Ascending aorta (tissue), 2 donors: ENCODE data around the gene WFDC5. TPM values are rescaled to one million over a fixed set of nuclear protein-coding genes. Genes with fewer than 3 reads are reported as not detected.
A peak's percentile ranks its signal among the peaks of the same experiment; 100 is the strongest.

Experiments
- DNase-seq, 2 donors: peaks; one replicate each; pipeline ENCODE4 v3.0.0-alpha.2; 2019; ENCODE audit warnings: low spot score in 2 of 2
- H3K27ac ChIP-seq, 2 donors: fragments of 200-600 bp; sonication (generic); one replicate each; pipeline ENCODE4 v1.5.1; 2016 to 2017; ENCODE audit warnings: mild to moderate bottlenecking in 1 of 2
- H3K27me3 ChIP-seq: fragments of 200-600 bp; sonication (generic); one replicate; pipeline ENCODE4 v1.5.1; 2017
- H3K36me3 ChIP-seq, 2 donors: fragments of 200-600 bp; sonication (generic); one replicate each; pipeline ENCODE4 v1.5.1; 2016
- H3K4me1 ChIP-seq, 2 donors: fragments of 200-600 bp; sonication (generic); one replicate each; pipeline ENCODE4 v1.5.1; 2016 to 2017; ENCODE audit warnings: mild to moderate bottlenecking in 1 of 2
- H3K4me3 ChIP-seq, 2 donors: fragments of 200-600 bp; sonication (generic); one replicate each; pipeline ENCODE4 v1.5.1; 2016 to 2017; ENCODE audit warnings: mild to moderate bottlenecking in 1 of 2
- H3K9me3 ChIP-seq, 2 donors: fragments of 200-600 bp; sonication (generic); one replicate each; pipeline ENCODE4 v1.5.1; 2016
- CTCF ChIP-seq, 3 experiments: fragments of 200-600 bp in 2 of 3; fragments of 450-650 bp in 1 of 3; sonication (generic) in 2 of 3; IDR thresholded peaks; one replicate each; pipeline ENCODE4 v1.5.1; 2016 to 2019; ENCODE audit warnings: antibody characterized with exemption in 3 of 3, mild to moderate bottlenecking in 1 of 3, moderate library complexity in 1 of 3
- intact Hi-C: fragments of 100-400 bp; cut with DNase I; formaldehyde crosslinking; loops from one replicate; pipeline ENCODE4 v1.15.1; 2023
- total RNA-seq: library from RNA; depleted of rRNA; stranded (reverse); fragments of >200 nt; gene quantifications from one replicate; pipeline ENCODE4 v1.1.0, GENCODE V29; 2016

The WFDC5 gene
- total RNA-seq, 1 donor from 2014 or later: not detected

GRCh38 chr20:45138561-45139300 is 23.8 kb upstream of the WFDC5 start:
- intact Hi-C loops: no loop called here
- peak in 1 of 2 donors; percentile 67 for DNase-seq

GRCh38 chr20:45136911-45137310 is 21.9 kb upstream of the WFDC5 start:
- no peaks in the 10 kb centered on the region for H3K36me3 ChIP-seq
- TF ChIP-seq CTCF (IDR thresholded peaks at IDR 0.05): no peak
- H3K9me3 ChIP-seq: no peaks in the 10 kb centered on the region
- H3K4me1 ChIP-seq: no peaks in the 10 kb centered on the region
- H3K4me3 ChIP-seq: no peak overlapping the region
- no peak for DNase-seq
- intact Hi-C loops: no loop called here
- no peak overlapping the region for H3K27ac ChIP-seq
- H3K27me3 ChIP-seq: no peaks in the 10 kb centered on the region

More at GRCh38 chr20:45138561-45139300, 23.8 kb upstream of the WFDC5 start:
- Histone ChIP-seq H3K36me3 (no peaks in the 10 kb centered on the region), H3K9me3 (no peaks in the 10 kb centered on the region), H3K4me1 (no peaks in the 10 kb centered on the region), H3K27me3 (no peaks in the 10 kb centered on the region), H3K27ac (no peak overlapping the region), H3K4me3 (no peak overlapping the region)
- peak in 1 of 3 experiments; percentile 27 for TF ChIP-seq CTCF (IDR thresholded peaks at IDR 0.05)

GRCh38 chr20:45128099-45128498 is 13.1 kb upstream of the WFDC5 start:
- intact Hi-C loops: no loop called here
- Histone ChIP-seq H3K27me3 (no peaks in the 10 kb centered on the region), H3K9me3 (no peaks in the 10 kb centered on the region), H3K27ac (no peak overlapping the region), H3K4me3 (no peak overlapping the region), H3K4me1 (no peaks in the 10 kb centered on the region), H3K36me3 (no peaks in the 10 kb centered on the region)
- TF ChIP-seq CTCF (IDR thresholded peaks at IDR 0.05): no peak
- no peak for DNase-seq

- intact Hi-C loops: no loop called here
Measured at GRCh38 chr20:45124365-45124764, 9.4 kb upstream of the WFDC5 start, which contains the start of gene WFDC12. Gene WFDC12 (minus strand): TSS chr20:45124465. CDS start chr20:45124447, 18 bp downstream.

GRCh38 chr20:45121388-45121787 is 6.4 kb upstream of the WFDC5 start:
- no peak for DNase-seq
- Histone ChIP-seq H3K4me1 (no peaks in the 10 kb centered on the region), H3K4me3 (no peak overlapping the region), H3K27ac (no peak overlapping the region), H3K27me3 (no peaks in the 10 kb centered on the region), H3K36me3 (no peaks in the 10 kb centered on the region), H3K9me3 (no peaks in the 10 kb centered on the region)
- no peak for TF ChIP-seq CTCF (IDR thresholded peaks at IDR 0.05)
- intact Hi-C loops: no loop called here

More at GRCh38 chr20:45124365-45124764, 9.4 kb upstream of the WFDC5 start, which contains the start of gene WFDC12:
- no peaks in the 10 kb centered on the region for H3K27me3 ChIP-seq
- no peak within 1 kb of the TSS for H3K4me3 ChIP-seq
- H3K9me3 ChIP-seq: no peaks in the 10 kb centered on the region
- H3K27ac ChIP-seq: no peak within 1 kb of the TSS
- no peak for TF ChIP-seq CTCF (IDR thresholded peaks at IDR 0.05)
- H3K4me1 ChIP-seq: no peaks in the 10 kb centered on the region
- no peak for DNase-seq
- H3K36me3 ChIP-seq: no peaks in the 10 kb centered on the region
